ENCODE data around the gene SPRR4.
"Not testable (repeated sequence)": the region's sequence is repeated elsewhere in the genome, so short reads cannot be mapped to it uniquely, and the experiment has no call there.

Gene SPRR4

DNA sequence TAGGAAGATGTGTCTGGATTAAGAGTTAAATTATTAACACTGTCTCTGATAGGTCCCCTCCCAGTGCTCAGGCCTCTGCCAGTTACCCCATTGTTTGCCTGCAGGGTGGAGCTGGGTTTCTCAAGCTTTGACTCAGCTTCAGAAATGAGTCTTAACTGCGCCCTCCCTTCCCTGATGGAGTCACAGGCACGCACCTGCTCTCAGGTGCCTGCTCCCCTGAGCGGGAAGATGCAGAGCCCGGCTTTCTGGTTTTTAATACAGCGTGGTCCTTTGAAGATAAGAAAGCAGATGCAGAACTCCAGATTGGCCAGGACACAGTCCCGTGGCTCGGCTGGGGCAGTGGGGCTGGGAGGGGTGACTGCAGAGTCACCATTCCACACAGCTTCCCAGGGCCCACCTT, 3.2 kb upstream of the SPRR4 start:
- no peak for DNase-seq

DNA sequence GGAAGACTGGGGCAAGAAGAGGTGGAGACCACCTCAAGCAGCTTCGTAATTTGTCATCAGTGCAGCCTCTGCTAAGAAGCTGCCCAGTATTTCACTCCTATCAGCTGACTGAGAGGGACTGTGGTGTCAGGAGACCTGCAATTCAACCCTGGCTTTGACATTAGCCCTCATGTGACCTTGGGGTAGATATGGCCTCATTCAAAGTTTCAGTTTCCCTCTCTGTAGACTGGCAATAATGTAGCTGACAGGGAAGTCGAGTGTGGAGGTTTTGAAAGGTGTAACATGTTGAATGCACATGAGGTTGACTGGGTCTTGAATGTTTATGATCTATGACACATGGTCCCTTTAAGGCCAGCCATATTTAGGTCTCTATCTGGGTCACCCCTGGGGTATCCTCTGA, 2.2 kb upstream of the SPRR4 start:
- no peak for DNase-seq

DNA sequence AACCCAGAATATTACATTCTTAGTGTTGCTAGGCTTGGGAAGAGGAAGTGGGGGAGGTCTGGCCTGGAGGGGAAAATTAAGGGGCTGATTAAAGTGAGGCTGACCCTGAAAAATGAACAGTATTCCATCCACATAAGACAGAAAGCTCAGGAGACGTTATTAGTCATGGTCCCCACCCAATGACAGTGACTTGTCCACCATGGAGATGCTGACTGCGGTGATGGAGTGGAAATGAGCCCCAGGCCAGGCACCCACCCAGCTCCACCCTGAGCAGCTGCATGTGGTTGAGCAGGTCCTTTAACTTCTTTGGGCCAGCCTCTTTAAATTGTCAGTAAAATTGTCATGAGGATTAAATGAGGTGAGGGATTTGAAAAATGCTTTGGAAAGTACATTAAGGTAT, 1.4 kb upstream of the SPRR4 start:
- no peak for DNase-seq

DNA sequence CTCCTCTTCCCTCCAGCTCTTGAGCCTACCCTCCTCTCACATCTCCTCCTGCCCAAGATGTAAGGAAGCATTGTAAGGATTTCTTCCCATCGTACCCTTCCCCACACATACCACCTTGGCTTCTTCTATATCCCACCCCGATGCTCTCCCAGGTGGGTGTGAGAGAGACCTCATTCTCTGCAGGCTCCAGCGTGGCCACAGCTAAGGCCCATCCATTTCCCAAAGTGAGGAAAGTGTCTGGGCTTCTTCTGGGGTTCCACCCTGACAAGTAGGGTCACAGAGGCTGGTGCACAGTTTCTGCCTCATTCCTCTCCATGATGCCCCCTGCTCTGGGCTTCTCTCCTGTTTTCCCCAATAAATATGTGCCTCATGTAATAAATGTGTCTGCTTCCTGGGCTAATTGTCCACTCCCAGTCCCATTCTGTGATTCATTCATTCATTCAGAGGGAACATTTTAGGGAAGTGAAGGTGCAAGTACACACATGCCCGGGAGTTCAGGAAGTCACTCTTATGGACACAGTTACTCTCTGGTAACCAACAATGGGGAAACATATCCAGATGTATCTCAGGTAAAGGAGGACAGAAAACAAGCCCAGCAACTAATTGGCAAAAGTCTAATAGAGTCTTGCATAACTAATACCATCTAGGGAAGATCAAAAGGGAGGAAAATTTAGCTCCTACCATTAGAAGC, 1.9 kb downstream of the SPRR4 start:
- no peak for DNase-seq

DNA sequence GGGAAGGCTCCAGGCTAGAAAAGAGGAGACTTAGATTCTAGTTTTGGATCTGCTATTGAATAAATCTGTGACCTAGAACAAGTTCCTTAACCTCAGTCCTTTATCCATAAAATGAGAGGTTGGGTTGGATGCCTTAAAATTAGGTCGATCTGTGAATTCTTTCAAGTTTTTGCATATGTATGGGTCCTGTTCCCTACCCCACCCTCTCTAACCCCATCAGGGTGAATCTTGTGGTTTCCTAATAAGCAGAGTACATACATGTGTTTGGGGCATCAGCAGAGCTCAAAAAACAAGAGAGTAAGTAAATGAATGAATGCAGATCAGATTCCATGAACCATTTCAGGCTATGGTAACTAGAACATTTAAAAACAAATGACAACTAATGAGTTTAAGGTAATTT, 6.2 kb downstream of the SPRR4 start:
- no peak for DNase-seq

DNA sequence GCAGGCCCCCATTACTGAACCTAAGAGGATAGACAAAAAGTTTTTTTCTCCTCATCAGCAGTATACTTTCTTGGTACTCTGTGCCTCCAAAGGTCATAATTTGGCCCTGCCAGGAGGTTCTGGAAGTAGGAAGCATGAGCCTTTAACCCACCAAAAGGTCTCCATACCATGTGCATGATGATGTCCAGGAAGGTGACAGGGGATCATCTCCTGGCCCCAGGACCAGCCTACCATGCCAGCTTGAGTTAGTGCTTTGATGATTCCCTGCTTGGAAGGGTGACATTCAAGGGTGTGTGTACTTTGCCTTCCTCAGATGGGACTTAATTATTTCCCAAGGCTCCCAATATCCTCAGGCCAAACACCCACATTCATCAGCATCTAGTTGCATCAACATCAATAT, 7.2 kb downstream of the SPRR4 start:
- no peak for DNase-seq

DNA sequence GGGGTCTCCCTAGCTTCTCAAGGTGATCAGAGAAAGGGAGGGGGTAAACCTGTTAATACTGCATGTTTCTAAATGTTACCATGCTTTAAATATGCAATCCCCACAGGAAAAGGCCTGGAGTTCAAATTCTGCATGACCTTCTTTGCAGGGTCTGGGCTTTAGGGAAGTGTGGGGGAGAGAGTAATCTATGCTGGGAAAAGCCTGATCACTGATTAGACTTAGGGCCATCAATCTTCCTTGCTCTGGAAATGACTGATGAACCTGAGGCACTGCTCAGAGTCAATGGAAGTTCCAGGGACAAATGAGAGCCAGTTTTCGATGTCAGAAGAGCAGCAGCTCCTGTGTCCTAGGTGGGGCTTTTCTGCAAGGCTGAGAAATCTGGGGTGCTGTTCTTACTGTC, 10.2 kb downstream of the SPRR4 start:
- DNase-seq, result no peak

DNA sequence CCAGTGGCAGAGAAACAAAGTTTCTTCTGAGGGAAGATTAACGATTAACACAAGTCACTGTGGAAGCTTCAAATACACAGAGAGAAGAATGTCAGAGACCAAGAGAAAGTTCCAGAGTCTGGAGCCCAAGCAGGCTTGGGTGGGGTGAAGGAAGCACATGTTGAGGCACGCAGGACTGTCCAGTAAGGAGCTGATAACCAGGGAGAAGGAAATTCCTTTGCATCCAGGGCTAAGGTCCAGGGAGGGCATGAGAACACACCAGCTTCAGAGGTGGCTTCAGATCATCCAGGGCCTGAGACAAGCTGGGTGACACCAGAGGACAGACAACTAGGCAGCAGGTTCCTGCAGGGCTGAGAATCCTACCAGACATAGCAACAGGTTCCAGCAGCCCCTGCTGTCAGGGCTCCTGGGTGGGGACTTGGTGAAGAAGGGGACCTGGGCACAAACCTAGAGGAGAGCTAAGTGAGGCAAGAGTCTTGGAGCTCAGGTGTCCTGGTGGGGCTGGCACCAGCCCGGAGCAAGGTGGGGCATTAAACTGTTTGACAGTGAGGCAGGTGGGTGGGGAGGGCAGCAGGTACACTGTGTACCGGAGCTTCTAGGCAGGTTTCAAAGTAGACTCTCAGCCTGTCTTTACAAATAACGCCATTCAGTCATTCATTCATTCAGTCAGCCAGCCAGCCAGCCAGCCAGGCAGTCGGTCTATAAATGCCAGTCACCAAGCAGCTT, 10.9 kb downstream of the SPRR4 start:
- no peak for DNase-seq

DNA sequence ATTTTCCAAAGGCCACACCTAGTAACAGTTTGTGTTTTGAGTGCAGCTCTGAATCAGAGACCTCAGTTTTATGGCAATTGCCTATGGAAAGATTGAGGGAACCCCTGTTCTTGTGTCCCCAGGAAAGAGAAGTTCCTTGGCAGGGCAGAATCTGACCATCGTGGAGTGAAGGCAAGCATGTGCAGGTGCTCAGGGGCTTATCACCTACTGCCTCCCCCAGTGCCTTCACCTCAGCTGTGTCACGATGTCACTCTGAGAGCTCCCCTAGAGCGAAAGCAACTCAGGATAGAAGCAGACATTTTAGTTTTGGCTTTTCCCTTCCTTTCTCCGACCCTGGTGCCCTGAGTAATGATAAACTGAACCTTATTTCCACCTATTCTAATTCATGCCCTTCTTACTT, 11.6 kb downstream of the SPRR4 start:
- DNase-seq, result no peak

DNA sequence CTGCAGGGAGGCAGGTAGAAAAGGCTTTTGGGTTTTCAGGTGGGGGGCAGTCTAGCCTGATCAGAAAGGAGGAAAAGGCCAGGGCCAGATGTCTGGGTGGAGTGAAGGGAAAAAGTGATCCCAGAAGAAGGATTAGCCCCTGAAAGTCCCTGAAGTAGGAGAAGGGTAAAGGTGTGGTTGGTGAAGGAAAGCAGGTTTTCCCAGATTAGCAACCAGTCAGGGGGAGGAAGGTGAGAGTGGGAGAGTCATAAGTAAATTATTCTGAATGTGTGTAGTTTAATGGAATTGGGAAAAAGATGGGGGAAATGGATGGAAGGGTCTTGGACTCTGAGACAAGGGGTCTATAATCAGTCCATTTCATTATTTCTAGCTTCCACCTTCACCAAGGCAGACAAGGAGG, 12.8 kb downstream of the SPRR4 start:
- DNase-seq, result no peak

DNA sequence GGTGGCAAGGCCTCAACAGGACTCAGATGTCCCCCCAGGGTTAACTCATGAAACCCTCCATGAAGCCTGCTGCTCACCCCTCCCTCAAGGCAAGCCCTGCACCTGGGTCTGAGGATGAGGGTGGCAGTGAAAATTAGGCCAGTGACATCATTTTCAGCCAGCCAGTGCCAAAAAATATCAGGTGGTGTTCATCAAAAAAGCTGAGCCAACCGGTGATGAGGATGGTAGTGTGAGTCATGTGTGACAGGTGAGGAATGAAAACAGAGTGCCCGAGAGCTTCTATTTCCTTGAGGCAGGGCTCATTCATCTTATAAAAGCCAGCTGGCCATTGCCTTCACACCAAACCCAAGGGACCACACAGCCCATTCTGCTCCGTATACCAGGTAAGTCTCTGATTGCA, 13.3 kb downstream of the SPRR4 start, which contains the start of gene SPRR1A:
Gene SPRR1A (plus strand): TSS at position 339 of the 400 bp plus-strand sequence. CDS start 1,150 bp downstream, outside the sequence.
- no peak for DNase-seq

DNA sequence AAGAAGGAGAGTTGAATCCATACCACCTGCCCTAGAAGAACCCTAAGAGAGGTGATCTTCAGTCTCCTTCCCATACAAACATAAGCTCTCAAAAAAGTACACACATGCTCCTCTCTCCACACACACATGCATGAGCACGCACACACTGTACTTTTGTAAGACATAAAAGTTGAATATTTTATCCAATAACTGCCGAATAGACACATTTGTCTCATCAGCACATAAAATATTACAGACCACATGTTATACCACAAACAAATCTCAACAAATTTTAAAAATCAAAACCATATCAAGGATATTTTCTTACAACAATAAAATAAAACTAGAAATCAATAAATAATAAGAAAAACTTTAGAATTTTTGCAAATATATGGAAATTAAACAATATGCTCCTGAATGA, 16.1 kb downstream of the SPRR4 start:
- no peak for DNase-seq

DNA sequence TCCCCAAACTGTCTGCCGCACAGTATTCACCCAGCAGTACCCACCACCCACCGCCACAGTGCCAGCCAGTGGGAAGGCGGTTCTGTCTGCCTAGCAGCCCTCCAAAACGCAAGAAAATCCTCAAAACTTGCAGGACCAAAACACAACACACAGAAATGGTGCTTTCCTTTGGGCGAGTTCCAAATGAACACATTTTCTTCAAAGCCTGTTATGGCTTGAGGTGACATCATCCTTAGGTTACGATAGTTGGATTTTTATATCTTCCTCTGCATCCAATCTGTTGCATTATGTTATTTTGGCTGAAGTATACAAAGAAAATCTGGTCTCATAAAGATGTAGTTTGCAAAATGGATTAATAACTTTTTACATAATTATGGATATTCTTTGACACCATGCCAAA, 22.7 kb downstream of the SPRR4 start:
- no peak for DNase-seq

DNA sequence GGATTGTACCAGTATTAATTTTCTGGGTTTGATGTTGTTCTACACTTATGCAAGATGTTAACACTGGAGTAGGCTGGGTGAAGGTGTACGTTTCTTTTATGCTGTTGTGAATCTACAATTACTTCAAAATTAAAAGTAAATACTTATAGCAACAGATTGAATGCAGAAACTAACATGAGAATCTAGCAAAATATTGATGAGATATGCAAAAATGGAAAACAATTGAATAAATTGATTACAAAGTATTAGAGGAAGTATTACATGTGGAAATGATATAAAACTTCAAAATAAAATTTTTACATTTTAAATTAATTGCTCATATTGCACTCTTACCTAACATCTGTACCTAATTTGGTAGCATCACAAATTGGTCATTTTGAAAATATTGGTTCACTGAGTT, 25.4 kb downstream of the SPRR4 start:
- no peak for DNase-seq

DNA sequence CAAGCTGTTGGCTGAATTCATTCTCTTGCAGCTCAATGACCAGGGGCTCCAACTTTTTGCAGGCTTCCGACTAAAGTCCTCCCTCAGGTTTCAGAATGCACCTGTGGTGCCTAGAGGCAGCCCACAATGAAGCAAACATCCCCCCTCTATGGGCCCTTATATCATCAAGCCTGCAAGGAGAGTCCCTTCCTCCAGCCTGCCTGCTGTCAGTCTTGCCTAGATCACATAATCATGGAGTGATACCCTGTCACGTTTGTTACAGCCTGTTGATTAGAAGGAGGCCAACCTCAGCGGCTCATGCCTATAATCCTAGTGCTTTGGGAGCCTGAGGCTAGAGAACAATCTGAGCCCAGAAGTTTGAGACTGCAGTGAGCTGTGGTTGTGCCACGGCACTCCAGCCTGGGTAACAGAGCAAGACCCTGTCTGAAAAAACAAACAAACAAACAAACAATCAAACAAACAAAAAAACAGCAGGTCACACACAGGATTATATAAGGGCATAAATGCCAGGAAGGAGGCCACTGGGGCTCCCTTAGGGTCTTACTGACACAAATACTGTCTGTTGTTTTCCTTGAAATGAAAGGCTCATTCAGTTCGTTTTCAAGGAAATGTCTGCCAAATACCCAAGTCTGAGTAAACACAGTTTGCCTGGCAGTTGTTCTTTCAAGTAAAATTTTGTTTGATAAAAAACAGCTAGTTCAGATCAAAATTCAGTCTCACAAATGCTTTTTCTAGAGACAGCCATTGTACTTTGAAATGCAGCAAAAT, 26.4 kb downstream of the SPRR4 start:
- no peak for DNase-seq

DNA sequence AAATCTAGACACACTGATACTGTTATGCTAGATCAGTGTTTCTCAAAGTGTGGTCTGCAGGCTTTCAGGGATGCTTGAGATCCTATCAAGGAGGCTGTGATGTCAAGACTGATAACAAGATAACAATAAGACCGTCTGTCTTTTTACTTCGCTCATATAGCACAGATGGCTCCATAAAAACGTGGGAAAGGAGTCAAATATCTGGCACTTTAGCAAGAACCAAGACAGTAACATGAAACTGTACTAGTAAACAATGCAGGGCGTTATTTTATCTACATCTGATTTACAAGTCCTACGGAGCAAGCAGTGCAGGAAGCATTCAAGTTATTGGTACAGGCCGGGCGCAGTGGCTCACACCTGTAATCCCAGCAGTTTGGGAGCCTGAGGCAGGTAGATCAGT, 27.5 kb downstream of the SPRR4 start:
- no peak for DNase-seq

DNA sequence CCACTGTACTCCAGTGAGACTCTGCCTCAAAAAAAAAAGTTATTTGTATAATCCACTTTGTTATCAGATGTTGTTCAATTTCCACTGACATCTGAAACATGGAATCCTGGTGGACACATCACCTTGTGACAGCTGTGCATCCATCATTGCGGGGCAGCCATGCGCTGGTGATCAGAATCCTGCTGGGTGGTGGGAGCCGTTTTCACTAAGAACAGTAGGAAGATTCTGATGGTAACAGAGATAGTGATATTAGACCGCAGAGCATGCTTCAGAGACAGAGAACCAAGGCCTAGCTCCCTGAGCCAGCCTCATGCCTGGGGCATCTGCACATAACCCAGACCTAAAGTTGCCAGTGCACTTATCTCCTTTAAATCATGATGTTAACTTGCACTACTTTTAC, 28.0 kb downstream of the SPRR4 start:
- DNase-seq, result no peak

DNA sequence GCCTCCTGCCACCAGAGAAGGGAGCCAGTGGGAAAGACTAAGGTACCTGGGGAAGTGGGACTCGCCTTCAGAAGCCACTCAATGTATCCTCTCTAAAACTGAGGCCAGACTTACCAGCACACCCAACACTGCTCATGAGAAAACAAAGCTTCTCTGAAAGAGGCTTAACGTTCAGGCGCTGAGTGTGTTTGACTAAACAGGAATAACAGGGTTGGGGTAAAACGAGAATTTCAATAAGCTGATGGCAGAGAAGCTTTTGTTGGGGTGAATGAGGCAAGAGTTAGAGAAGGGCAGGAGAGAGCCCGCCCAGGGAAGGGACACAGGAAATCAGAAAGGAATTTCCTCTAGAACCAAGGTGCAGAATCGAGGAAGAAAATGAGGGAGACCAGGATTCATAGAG, 29.4 kb downstream of the SPRR4 start:
- no peak for DNase-seq

DNA sequence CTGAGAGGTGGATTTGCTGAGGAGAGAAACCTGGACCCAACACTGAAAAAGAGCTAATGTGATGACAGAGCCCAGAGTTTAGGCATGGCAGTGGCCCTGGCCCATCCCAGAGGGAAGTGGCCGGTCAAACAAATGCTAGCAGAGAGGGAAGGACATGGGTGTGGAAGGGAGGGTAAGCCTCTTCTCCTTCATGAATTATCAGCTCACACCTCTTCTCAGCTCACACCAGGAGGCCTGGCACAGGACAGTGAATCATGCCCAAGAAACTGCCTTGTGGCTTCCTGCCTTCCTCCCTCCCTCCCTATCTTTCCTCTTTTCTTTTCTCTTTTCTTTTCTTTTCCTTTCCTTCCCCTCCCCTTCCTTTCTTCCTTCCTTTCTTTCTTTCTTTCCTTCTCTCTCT, 29.8 kb downstream of the SPRR4 start:
- DNase-seq, result no peak

DNA sequence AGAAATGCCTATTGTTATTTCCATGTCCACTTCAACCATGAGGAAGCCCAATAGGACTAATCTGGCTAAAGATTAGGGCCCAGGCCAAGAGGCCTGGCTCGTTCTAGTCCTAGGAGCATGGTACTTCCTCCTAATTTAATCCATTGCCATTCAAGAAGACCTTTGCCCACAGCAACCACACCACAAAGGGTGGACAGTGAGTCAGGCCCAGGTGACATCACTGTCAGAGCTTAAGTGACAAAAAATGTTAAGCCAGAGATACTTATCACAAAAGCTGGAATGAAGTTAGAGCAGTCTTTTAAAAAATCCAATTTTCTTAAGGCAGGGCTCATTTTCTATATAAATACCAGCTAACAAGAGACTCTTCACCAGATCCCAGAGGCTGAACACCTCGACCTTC, 30.9 kb downstream of the SPRR4 start, which contains the start of gene SPRR3:
Gene SPRR3 (plus strand): TSS at position 368 of the 400 bp plus-strand sequence. CDS start 1,272 bp downstream, outside the sequence.
- no peak for DNase-seq

DNA sequence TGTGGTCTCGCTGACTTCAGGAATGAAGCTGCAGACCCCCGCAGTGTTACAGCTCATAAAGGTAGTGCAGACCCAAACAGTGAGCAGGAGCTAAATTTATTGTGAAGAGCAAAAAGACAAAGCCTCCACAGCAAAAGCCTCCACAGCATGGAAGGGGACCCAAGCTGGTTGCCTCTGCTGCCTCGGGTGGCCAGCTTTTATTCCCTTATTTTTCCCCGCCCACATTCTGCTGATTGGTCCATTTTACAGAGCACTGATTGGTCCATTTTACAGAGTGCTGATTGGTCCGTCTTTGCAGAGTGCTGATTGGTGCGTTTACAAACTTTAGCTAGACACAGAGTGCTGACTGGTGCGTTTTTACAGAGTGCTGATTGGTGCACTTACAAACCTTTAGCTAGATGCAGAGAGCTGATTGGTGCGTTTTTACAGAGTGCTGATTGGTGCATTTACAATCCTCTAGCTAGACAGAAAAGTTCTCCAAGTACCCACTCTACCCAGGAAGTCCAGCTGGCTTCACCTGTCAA, 40.8 kb downstream of the SPRR4 start:
- not testable (repeated sequence) for DNase-seq

DNA sequence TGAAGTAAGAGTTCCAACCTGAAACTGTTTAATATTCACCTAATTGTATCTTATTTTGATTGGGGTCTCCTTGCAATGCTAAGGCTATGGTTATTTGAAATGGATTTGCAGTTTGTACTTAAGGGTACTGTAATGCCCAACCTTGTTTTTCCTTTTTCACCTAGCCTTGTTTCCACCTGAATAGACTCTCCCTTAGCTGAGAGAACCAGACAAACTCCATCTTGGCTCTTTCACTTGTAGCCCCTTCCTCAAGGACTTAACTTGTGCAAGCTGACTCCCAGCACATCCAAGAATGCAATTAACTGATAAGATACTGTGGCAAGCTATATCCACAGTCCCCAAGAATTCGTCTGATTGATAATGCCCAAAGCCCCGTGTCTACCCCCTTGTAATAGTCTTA, 51.4 kb downstream of the SPRR4 start:
- not testable (repeated sequence) for DNase-seq

Measured in GDM1 (cell line).